Measurements from ENCODE around the gene C5orf46.

Gene C5orf46

DNA sequence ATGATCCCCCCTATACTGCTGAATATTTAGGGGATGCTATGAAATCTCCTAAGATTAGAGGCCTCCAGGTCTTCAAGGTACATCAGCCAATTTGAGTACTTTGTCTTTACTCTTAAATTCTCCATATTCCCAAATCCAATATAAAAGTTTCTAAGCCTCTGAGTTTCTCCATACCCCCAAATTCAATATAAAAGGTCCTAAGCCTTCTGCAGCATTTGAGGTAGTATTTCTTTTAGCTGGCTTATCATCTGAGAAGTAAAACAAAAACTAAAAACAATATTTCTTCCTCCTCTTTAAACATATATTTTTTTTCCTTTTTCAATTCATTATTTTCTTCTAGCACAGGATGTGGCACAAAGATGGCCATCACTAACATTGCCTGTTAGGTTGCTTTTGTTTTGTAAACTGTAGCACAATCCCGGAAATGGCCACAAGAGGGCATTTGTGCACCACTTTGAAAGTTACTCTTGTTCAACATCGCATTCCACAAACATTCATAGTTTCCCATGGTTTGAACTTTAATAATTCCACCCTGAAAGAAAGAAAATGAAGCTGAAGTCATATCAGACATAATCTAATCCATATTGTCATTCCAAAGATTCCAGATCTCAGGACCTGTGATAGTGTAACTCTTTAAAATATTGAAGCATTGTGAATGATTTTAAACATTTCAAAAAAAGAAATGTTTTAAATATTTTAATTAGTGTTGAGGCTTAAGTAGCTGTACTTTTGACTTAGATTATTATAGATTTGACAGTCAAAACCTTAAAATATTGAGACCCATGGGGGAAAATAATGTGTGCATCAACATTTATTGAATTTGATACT lies 48.8 kb downstream of the C5orf46 start:
- Histone ChIP-seq H3K4me1 (ENCODE audit: control insufficient read depth, insufficient read depth, low read length) (no peaks in the 10 kb centered on the region), H3K36me3 (ENCODE audit: control insufficient read depth in 2 of 2, insufficient read depth in 2 of 2, low read length in 2 of 2) (no peaks in the 10 kb centered on the region), H3K27me3 (ENCODE audit: control insufficient read depth in 1 of 2, insufficient read depth in 2 of 2, low read length in 2 of 2) (no peaks in the 10 kb centered on the region), H3K27ac (ENCODE audit: low read length) (no peak overlapping the region), H3K9me3 (ENCODE audit: control insufficient read depth in 2 of 2, low read length in 2 of 2) (no peaks in the 10 kb centered on the region), H3K4me3 (ENCODE audit: low read length in 2 of 2) (no peak overlapping the region), H3K9ac (ENCODE audit: low read length in 2 of 2) (no peak overlapping the region)

DNA sequence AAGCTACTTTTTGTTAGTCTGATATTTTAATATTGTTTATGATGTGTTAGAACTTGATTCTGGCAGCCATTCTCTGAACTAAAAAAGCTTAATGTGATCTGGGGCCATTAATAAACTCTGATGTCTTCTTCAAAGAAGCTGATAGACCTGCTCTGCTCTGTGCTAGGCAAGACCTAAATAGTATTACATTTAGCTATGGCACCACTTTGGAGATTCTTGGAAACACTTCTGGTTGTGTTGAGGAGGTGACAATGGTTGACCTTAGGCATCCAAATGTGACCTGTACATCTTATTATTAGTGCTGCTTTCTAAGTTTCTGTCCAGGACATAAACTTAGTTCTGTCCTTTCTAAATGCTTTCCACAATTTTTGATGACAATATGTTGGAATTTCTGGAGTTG lies 49.5 kb downstream of the C5orf46 start:
- no peaks in the 10 kb centered on the region for H3K27me3 ChIP-seq (ENCODE audit: control insufficient read depth in 1 of 2, insufficient read depth in 2 of 2, low read length in 2 of 2)

DNA sequence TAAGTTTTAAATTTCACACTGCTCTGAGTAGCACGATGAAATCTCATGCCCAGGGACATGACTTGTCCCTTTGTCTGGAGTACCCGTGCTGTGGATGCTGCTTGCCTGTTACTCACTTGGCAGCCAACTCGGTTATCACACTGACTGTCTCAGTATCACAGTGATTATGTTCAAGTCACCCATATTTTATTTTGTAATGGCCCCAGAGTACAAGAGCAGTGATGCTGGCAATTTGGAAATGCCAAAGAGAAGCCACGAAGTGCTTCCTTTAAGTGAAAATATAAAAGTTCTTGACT lies 50.6 kb downstream of the C5orf46 start:
- H3K4me1 ChIP-seq (ENCODE audit: control insufficient read depth, insufficient read depth, low read length): no peaks in the 10 kb centered on the region
- H3K36me3 ChIP-seq (ENCODE audit: control insufficient read depth in 2 of 2, insufficient read depth in 2 of 2, low read length in 2 of 2): no peaks in the 10 kb centered on the region
- no peak overlapping the region for H3K9ac ChIP-seq (ENCODE audit: low read length in 2 of 2)
- H3K27me3 ChIP-seq (ENCODE audit: control insufficient read depth in 1 of 2, insufficient read depth in 2 of 2, low read length in 2 of 2): no peaks in the 10 kb centered on the region
- H3K4me3 ChIP-seq (ENCODE audit: low read length in 2 of 2): no peak overlapping the region
- H3K27ac ChIP-seq (ENCODE audit: low read length): no peak overlapping the region
- no peaks in the 10 kb centered on the region for H3K9me3 ChIP-seq (ENCODE audit: control insufficient read depth in 2 of 2, low read length in 2 of 2)

More for the DNA sequence above, 49.5 kb downstream of the C5orf46 start:
- no peaks in the 10 kb centered on the region for H3K36me3 ChIP-seq (ENCODE audit: control insufficient read depth in 2 of 2, insufficient read depth in 2 of 2, low read length in 2 of 2)
- no peak overlapping the region for H3K9ac ChIP-seq (ENCODE audit: low read length in 2 of 2)
- H3K4me1 ChIP-seq (ENCODE audit: control insufficient read depth, insufficient read depth, low read length): no peaks in the 10 kb centered on the region
- H3K4me3 ChIP-seq (ENCODE audit: low read length in 2 of 2): no peak overlapping the region
- no peaks in the 10 kb centered on the region for H3K9me3 ChIP-seq (ENCODE audit: control insufficient read depth in 2 of 2, low read length in 2 of 2)
- no peak overlapping the region for H3K27ac ChIP-seq (ENCODE audit: low read length)

DNA sequence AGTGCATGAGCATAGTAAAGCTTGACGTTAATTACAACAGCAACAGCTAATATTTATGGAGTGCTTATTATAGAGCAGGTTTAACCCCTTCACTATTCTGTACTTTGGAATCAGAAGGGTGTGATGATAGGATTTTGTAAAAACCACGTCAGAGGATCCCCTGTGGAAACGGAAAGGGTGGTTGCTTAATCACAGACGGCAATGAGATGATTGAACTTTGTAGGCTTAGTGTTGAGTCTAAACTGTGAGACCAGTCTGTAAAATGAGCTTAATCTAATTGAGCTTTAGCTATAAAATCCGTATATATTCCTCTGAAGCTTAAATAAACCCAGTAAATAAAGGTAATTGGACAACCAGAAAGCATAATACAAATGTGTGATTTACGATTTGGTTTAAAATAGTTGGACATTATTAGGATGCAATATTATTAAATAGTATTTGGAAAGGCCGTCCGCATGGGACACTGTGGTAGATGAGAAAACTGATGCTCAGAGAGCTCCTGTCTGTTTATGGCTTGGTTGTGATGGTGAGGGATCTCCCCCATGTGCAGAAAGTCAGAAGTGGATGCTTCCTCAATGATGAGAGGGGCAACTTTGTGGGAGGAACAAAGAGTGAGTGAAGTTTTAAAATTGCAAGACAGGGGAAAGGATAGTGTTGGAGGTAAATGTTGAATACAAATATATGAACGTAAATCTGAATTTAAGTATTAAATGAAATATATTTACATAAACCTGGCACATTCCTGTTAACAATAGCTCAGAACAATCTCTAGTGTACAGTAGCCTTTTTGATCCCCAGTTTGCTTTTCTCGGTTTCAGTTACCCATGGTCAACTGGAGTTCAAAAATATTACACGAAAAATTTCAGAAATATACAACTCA lies 51.2 kb downstream of the C5orf46 start:
- H3K4me3 ChIP-seq (ENCODE audit: low read length in 2 of 2): no peak overlapping the region
- no peaks in the 10 kb centered on the region for H3K36me3 ChIP-seq (ENCODE audit: control insufficient read depth in 2 of 2, insufficient read depth in 2 of 2, low read length in 2 of 2)
- H3K9me3 ChIP-seq (ENCODE audit: control insufficient read depth in 2 of 2, low read length in 2 of 2): no peaks in the 10 kb centered on the region
- H3K9ac ChIP-seq (ENCODE audit: low read length in 2 of 2): no peak overlapping the region
- no peak overlapping the region for H3K27ac ChIP-seq (ENCODE audit: low read length)
- H3K4me1 ChIP-seq (ENCODE audit: control insufficient read depth, insufficient read depth, low read length): no peaks in the 10 kb centered on the region
- H3K27me3 ChIP-seq (ENCODE audit: control insufficient read depth in 1 of 2, insufficient read depth in 2 of 2, low read length in 2 of 2): no peaks in the 10 kb centered on the region

DNA sequence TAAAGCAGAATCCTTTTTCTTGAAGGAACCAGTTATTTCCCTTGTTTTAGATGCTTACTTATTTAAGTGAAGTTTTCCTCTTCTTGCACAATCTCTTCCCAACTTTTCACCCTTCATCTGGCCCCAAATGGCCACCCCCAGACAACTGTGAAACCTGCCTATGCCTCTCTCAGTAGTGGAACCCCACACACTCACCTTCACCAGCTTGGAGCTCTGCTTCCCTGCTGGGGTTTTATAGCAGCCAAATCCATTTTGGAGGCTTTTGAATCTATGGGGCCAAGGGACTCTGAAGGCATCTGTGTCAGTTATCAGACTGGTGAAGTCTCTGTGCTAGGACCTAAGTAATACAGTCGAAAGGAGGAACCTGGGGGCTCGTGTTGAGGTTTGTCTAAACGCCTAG lies 52.0 kb downstream of the C5orf46 start:
- Histone ChIP-seq H3K4me3 (ENCODE audit: low read length in 2 of 2) (no peak overlapping the region), H3K9me3 (ENCODE audit: control insufficient read depth in 2 of 2, low read length in 2 of 2) (no peaks in the 10 kb centered on the region), H3K36me3 (ENCODE audit: control insufficient read depth in 2 of 2, insufficient read depth in 2 of 2, low read length in 2 of 2) (no peaks in the 10 kb centered on the region), H3K4me1 (ENCODE audit: control insufficient read depth, insufficient read depth, low read length) (no peaks in the 10 kb centered on the region), H3K27me3 (ENCODE audit: control insufficient read depth in 1 of 2, insufficient read depth in 2 of 2, low read length in 2 of 2) (no peaks in the 10 kb centered on the region), H3K9ac (ENCODE audit: low read length in 2 of 2) (no peak overlapping the region), H3K27ac (ENCODE audit: low read length) (no peak overlapping the region)

DNA sequence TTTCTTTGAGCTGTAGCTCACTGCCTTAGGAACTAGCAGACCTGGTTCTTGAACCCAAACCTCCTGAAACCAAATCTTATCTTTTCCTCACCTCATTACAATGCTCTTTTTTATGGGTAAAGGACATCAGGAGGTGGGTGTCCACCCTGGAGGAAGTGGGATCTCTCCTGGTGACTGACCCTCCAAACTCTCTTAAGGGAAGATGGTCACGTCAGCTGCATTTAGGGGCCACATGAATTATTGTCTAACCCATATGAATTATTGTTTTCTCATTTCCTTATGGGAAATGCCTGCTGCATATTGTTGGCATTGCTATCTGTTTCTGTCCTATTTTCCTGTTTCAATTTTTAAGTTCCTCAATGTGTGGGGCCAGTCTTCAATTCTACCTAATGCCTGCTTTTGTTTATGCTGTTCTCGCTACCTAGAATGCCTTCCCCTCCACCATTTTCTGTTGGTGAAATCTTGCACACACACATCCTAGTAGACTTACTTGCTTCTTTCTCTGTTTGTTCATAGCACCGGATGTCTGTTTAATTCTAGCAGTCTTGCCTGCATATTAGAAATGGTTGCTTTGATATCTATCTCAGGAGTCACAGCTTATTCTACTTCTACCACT lies 52.9 kb downstream of the C5orf46 start:
- no peaks in the 10 kb centered on the region for H3K9me3 ChIP-seq (ENCODE audit: control insufficient read depth in 2 of 2, low read length in 2 of 2)
- H3K36me3 ChIP-seq (ENCODE audit: control insufficient read depth in 2 of 2, insufficient read depth in 2 of 2, low read length in 2 of 2): no peaks in the 10 kb centered on the region
- no peaks in the 10 kb centered on the region for H3K4me1 ChIP-seq (ENCODE audit: control insufficient read depth, insufficient read depth, low read length)
- no peak overlapping the region for H3K27ac ChIP-seq (ENCODE audit: low read length)
- H3K9ac ChIP-seq (ENCODE audit: low read length in 2 of 2): no peak overlapping the region
- H3K4me3 ChIP-seq (ENCODE audit: low read length in 2 of 2): no peak overlapping the region
- no peaks in the 10 kb centered on the region for H3K27me3 ChIP-seq (ENCODE audit: control insufficient read depth in 1 of 2, insufficient read depth in 2 of 2, low read length in 2 of 2)

DNA sequence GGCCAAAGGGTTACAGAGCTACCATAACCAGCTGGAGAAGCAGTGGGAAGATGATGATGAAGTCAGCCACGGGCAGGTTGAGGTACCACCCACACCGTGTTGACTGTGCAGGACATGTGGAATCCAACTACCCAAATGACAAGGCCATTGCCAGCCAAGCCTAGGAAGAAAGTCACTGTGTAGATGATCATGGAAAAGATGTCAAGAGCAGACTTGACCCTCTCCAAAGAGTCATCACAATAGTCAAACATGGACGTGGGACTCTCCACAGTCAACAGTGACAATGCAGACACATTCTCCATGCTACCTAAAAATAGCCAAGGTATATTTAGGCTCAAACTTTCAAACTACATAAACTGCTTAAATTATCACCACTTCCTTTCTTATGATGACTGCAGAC lies 54.0 kb downstream of the C5orf46 start:
- H3K9ac ChIP-seq (ENCODE audit: low read length in 2 of 2): no peak overlapping the region
- H3K4me3 ChIP-seq (ENCODE audit: low read length in 2 of 2): no peak overlapping the region
- H3K36me3 ChIP-seq (ENCODE audit: control insufficient read depth in 2 of 2, insufficient read depth in 2 of 2, low read length in 2 of 2): no peaks in the 10 kb centered on the region
- H3K27me3 ChIP-seq (ENCODE audit: control insufficient read depth in 1 of 2, insufficient read depth in 2 of 2, low read length in 2 of 2): no peaks in the 10 kb centered on the region
- no peaks in the 10 kb centered on the region for H3K9me3 ChIP-seq (ENCODE audit: control insufficient read depth in 2 of 2, low read length in 2 of 2)
- no peaks in the 10 kb centered on the region for H3K4me1 ChIP-seq (ENCODE audit: control insufficient read depth, insufficient read depth, low read length)
- no peak overlapping the region for H3K27ac ChIP-seq (ENCODE audit: low read length)

DNA sequence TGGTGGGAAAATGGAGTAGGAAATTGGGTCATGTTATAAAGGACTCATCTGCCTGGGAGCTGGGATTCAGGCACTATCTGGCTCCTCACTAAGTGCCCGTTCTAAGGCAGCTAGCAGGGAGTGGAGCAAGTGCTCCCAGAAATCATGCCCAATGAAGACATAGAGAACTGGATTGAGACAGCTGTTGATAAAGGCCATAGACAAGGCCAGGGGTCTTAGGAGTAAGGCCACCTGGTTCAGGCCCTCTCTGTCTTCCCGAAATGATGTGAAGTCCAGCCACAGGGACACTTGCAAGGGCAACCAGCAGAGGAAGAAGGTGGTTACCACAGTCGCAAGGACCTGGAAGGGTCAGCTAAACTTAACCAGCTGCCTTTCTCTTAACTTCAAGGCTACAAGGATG lies 54.8 kb downstream of the C5orf46 start:
- Histone ChIP-seq H3K9ac (ENCODE audit: low read length in 2 of 2) (no peak overlapping the region), H3K27me3 (ENCODE audit: control insufficient read depth in 1 of 2, insufficient read depth in 2 of 2, low read length in 2 of 2) (no peaks in the 10 kb centered on the region), H3K36me3 (ENCODE audit: control insufficient read depth in 2 of 2, insufficient read depth in 2 of 2, low read length in 2 of 2) (no peaks in the 10 kb centered on the region), H3K9me3 (ENCODE audit: control insufficient read depth in 2 of 2, low read length in 2 of 2) (no peaks in the 10 kb centered on the region), H3K4me1 (ENCODE audit: control insufficient read depth, insufficient read depth, low read length) (no peaks in the 10 kb centered on the region), H3K4me3 (ENCODE audit: low read length in 2 of 2) (no peak overlapping the region), H3K27ac (ENCODE audit: low read length) (no peak overlapping the region)

DNA sequence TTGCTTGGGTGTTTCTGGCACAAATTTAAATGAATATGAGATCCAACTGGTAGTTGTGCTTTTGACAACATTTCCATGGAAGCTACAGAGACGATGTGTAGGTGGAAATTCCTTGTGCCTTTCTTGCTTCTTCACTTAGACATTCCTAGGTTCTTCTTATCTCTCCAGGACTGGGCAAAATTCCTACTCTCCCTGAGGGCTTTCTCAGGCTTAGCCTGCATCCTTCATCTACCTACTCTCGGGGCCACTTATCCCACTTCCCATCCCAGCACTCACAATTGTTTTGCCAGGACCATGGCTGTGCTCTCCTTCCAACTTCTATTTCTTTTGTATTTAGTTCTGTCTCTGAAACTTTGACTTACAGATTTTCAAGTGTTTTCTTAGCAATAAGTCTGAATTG lies 57.1 kb downstream of the C5orf46 start:
- H3K4me3 ChIP-seq (ENCODE audit: low read length in 2 of 2): no peak overlapping the region
- no peak overlapping the region for H3K27ac ChIP-seq (ENCODE audit: low read length)
- no peaks in the 10 kb centered on the region for H3K36me3 ChIP-seq (ENCODE audit: control insufficient read depth in 2 of 2, insufficient read depth in 2 of 2, low read length in 2 of 2)
- H3K4me1 ChIP-seq (ENCODE audit: control insufficient read depth, insufficient read depth, low read length): no peaks in the 10 kb centered on the region
- no peaks in the 10 kb centered on the region for H3K27me3 ChIP-seq (ENCODE audit: control insufficient read depth in 1 of 2, insufficient read depth in 2 of 2, low read length in 2 of 2)
- no peaks in the 10 kb centered on the region for H3K9me3 ChIP-seq (ENCODE audit: control insufficient read depth in 2 of 2, low read length in 2 of 2)
- no peak overlapping the region for H3K9ac ChIP-seq (ENCODE audit: low read length in 2 of 2)

DNA sequence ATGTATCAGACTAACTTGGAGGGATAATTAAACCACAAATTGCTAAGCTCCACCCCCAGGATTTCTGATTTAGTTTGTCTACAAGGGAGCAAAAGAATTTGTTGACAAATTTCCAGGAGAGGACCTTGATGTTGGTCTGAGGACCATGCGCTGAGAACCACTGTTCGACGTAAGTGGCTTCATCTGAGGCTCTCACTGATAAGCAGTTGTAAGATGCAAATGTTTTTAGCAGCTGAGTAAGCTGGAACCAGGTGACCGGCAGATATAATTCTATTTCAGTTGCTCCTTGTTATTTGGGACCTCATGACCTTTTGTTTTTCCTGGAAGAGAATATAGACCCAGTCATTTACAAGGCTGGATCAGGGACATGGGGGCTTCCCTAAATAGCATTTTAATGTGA lies 60.7 kb downstream of the C5orf46 start:
- Histone ChIP-seq H3K27me3 (ENCODE audit: control insufficient read depth in 1 of 2, insufficient read depth in 2 of 2, low read length in 2 of 2) (no peaks in the 10 kb centered on the region), H3K27ac (ENCODE audit: low read length) (no peak overlapping the region), H3K4me1 (ENCODE audit: control insufficient read depth, insufficient read depth, low read length) (no peaks in the 10 kb centered on the region), H3K9ac (ENCODE audit: low read length in 2 of 2) (no peak overlapping the region), H3K9me3 (ENCODE audit: control insufficient read depth in 2 of 2, low read length in 2 of 2) (no peaks in the 10 kb centered on the region), H3K36me3 (ENCODE audit: control insufficient read depth in 2 of 2, insufficient read depth in 2 of 2, low read length in 2 of 2) (no peaks in the 10 kb centered on the region), H3K4me3 (ENCODE audit: low read length in 2 of 2) (no peak overlapping the region)
